ENCODE data around the gene KIAA0232. TPM values are rescaled to one million over a fixed set of nuclear protein-coding genes. Genes with fewer than 3 reads are reported as not detected.

The KIAA0232 gene
- total and polyA plus RNA-seq, 4 donors: 8.9 to 34.4 (median 18.5) TPM

GRCh38 chr4:6916587-6917460 is 134.3 kb downstream of the KIAA0232 start (continued):
- TF ChIP-seq ZBTB33 (IDR thresholded peaks at IDR 0.05) (no peak), EGR1 (IDR thresholded peaks at IDR 0.05; ENCODE audit: low read depth in 2 of 2) (no peak), JUND (IDR thresholded peaks at IDR 0.05) (no peak), MAX (IDR thresholded peaks at IDR 0.05) (no peak), FOXA2 (IDR thresholded peaks at IDR 0.05) (no peak), ATF3 (IDR thresholded peaks at IDR 0.05) (no peak), RXRA (IDR thresholded peaks at IDR 0.05) (no peak)

- Histone ChIP-seq H3K4me1 (ENCODE audit: control insufficient read depth in 4 of 4, insufficient read depth in 4 of 4, low read length in 3 of 4) (peaks cover 20 to 56% (median 45%) of the 10 kb centered on the region in 4 donors), H3K4me3 (ENCODE audit: low read depth in 1 of 3, low read length in 3 of 3) (no peak overlapping the region), H3K36me3 (ENCODE audit: control insufficient read depth in 4 of 4, insufficient read depth in 3 of 4, low read depth in 1 of 4, low read length in 3 of 4) (no peaks in the 10 kb centered on the region), H3K27me3 (ENCODE audit: control insufficient read depth in 4 of 4, insufficient read depth in 4 of 4, low read length in 3 of 4) (no peaks in the 10 kb centered on the region), H3K9me3 (ENCODE audit: control insufficient read depth in 4 of 4, low read length in 3 of 4) (no peaks in the 10 kb centered on the region), H3K9ac (ENCODE audit: low read depth in 1 of 2, low read length in 2 of 2) (peak overlapping the region; percentile 1 to 8), H3K27ac (ENCODE audit: low read depth in 1 of 2, low read length in 2 of 2) (peak overlapping the region; percentile 79 to 91)
- WGBS: 18% methylated on average over 18 of the region's 18 CpGs
- DNase-seq (ENCODE audit: low spot score): peak; percentile 73
- TF ChIP-seq HNF4G (IDR thresholded peaks at IDR 0.05) (peak; percentile 39), ZBTB33 (IDR thresholded peaks at IDR 0.05) (peak; percentile 40), RXRA (IDR thresholded peaks at IDR 0.05) (peak; percentile 68 to 86), MAX (IDR thresholded peaks at IDR 0.05) (peak; percentile 92), NR2F2 (IDR thresholded peaks at IDR 0.05) (no peak), EGR1 (IDR thresholded peaks at IDR 0.05; ENCODE audit: low read depth in 2 of 2) (peak; percentile 42 to 46), JUND (IDR thresholded peaks at IDR 0.05) (no peak), SP1 (IDR thresholded peaks at IDR 0.05) (peak; percentile 69), REST (IDR thresholded peaks at IDR 0.05) (no peak), FOXA1 (IDR thresholded peaks at IDR 0.05) (no peak), TAF1 (conservative IDR thresholded peaks at IDR 0.05) (no peak), RAD21 (IDR thresholded peaks at IDR 0.05) (peak; percentile 56 to 78), GABPA (IDR thresholded peaks at IDR 0.05 in 1 of 2, conservative IDR thresholded peaks at IDR 0.05 in 1 of 2) (peak in 1 of 2 donors; percentile 28), ATF3 (IDR thresholded peaks at IDR 0.05) (no peak), HNF4A (conservative IDR thresholded peaks at IDR 0.05) (peak; percentile 65 to 71), FOXA2 (IDR thresholded peaks at IDR 0.05) (no peak), YY1 (IDR thresholded peaks at IDR 0.05) (peak; percentile 59), CTCF (IDR thresholded peaks at IDR 0.05; ENCODE audit: low read depth, low read length, missing input control) (peak; percentile 75)
These were observed 135.1 kb downstream of the KIAA0232 start for GRCh38 chr4:6917461-6918271.
